Trophoblast cell (in vitro differentiated cells and primary cell): ENCODE data around the gene PKD1.
A peak's percentile ranks its signal among the peaks of the same experiment; 100 is the strongest.
"Not testable (repeated sequence)": the region's sequence is repeated elsewhere in the genome, so short reads cannot be mapped to it uniquely, and the experiment has no call there.

ENCODE experiments used
- DNase-seq, 2 donors: peaks; one replicate each; pipeline ENCODE4 v3.0.0-alpha.2; 2016
- H2AFZ ChIP-seq: 2 replicates; pipeline ENCODE4 v1.6.1; 2013; ENCODE audit warnings: low read length, moderate library complexity, mild to moderate bottlenecking; ENCODE audit not compliant: insufficient read depth, poor library complexity
- H2AK5ac ChIP-seq: 2 replicates; pipeline ENCODE4 v1.6.1; 2013; ENCODE audit warnings: mild to moderate bottlenecking, low read length
- H2BK120ac ChIP-seq: 2 replicates; pipeline ENCODE4 v1.6.1; 2013; ENCODE audit warnings: low read length, mild to moderate bottlenecking, moderate library complexity; ENCODE audit not compliant: insufficient read depth, poor library complexity
- H2BK12ac ChIP-seq: 2 replicates; pipeline ENCODE4 v1.6.1; 2013; ENCODE audit warnings: mild to moderate bottlenecking, low read length, moderate library complexity
- H2BK5ac ChIP-seq: 2 replicates; pipeline ENCODE4 v1.6.1; 2013; ENCODE audit warnings: low read length, low read depth, moderate library complexity, mild to moderate bottlenecking; ENCODE audit not compliant: poor library complexity
- H3K14ac ChIP-seq: 2 replicates; pipeline ENCODE4 v1.6.1; 2013; ENCODE audit warnings: mild to moderate bottlenecking, low read length
- H3K18ac ChIP-seq: 2 replicates; pipeline ENCODE4 v1.6.1; 2013; ENCODE audit warnings: mild to moderate bottlenecking, low read length
- H3K23ac ChIP-seq: 2 replicates; pipeline ENCODE4 v1.6.1; 2013; ENCODE audit warnings: low read length
- H3K27ac ChIP-seq: 2 replicates; pipeline ENCODE4 v1.5.1; 2013; ENCODE audit warnings: low read depth, mild to moderate bottlenecking, inconsistent platforms, low read length, moderate library complexity
- H3K27me3 ChIP-seq: 2 replicates; pipeline ENCODE4 v1.6.1; 2013; ENCODE audit warnings: inconsistent platforms, mild to moderate bottlenecking, low read length, moderate library complexity; ENCODE audit not compliant: insufficient read depth
- H3K36me3 ChIP-seq, 2 experiments: 1 replicate in 1 of 2; 2 replicates in 1 of 2; pipeline ENCODE4 v1.6.1; 2013; ENCODE audit warnings: low read length in 2 of 2, mild to moderate bottlenecking in 2 of 2, moderate library complexity in 1 of 2; ENCODE audit not compliant: insufficient read depth in 2 of 2, control insufficient read depth in 1 of 2
- H3K4ac ChIP-seq: 2 replicates; pipeline ENCODE4 v1.6.1; 2013; ENCODE audit warnings: low read depth, mild to moderate bottlenecking, low read length, moderate library complexity
- H3K4me1 ChIP-seq, 2 experiments: 1 replicate in 1 of 2; 2 replicates in 1 of 2; pipeline ENCODE4 v1.6.1; 2013; ENCODE audit warnings: low read length in 2 of 2, mild to moderate bottlenecking in 2 of 2, moderate library complexity in 1 of 2; ENCODE audit not compliant: insufficient read depth in 2 of 2, control insufficient read depth in 1 of 2
- H3K4me2 ChIP-seq: 2 replicates; pipeline ENCODE4 v1.6.1; 2013; ENCODE audit warnings: inconsistent platforms, mild to moderate bottlenecking, low read length, moderate library complexity
- H3K4me3 ChIP-seq: 2 replicates; pipeline ENCODE4 v1.5.1; 2013; ENCODE audit warnings: mild to moderate bottlenecking, low read depth, low read length, inconsistent platforms
- H3K79me1 ChIP-seq: one replicate; pipeline ENCODE4 v1.6.1; 2013; ENCODE audit warnings: low read length
- H3K79me2 ChIP-seq: 2 replicates; pipeline ENCODE4 v1.6.1; 2013; ENCODE audit warnings: low read length, mild to moderate bottlenecking; ENCODE audit not compliant: control insufficient read depth, insufficient read depth, poor library complexity
- H3K9ac ChIP-seq: 2 replicates; pipeline ENCODE4 v1.6.1; 2013; ENCODE audit warnings: mild to moderate bottlenecking, low read length
- H3K9me3 ChIP-seq: 2 replicates; pipeline ENCODE4 v1.6.1; 2013; ENCODE audit warnings: low read depth, mild to moderate bottlenecking, control low read depth, inconsistent platforms, low read length; ENCODE audit not compliant: insufficient read depth
- H4K12ac ChIP-seq: 2 replicates; pipeline ENCODE4 v1.6.1; 2013; ENCODE audit warnings: low read depth, mild to moderate bottlenecking, low read length, moderate library complexity
- H4K8ac ChIP-seq: 2 replicates; pipeline ENCODE4 v1.6.1; 2013; ENCODE audit warnings: low read depth, mild to moderate bottlenecking, low read length, moderate library complexity
- H4K91ac ChIP-seq: one replicate; pipeline ENCODE4 v1.6.1; 2013; ENCODE audit warnings: low read depth, mild to moderate bottlenecking, low read length, moderate library complexity
- WGBS: extraction: QIAGEN DNeasy Blood & Tissue Kit; methylation state at CpG from one replicate; pipeline ENCODE4 v1.1.7; 2013; ENCODE audit warnings: missing lambda C conversion rate; ENCODE audit not compliant: insufficient read length, insufficient coverage; ENCODE audit errors: extremely low coverage; 5-methylcytosine and 5-hydroxymethylcytosine counted together

The PKD1 gene

DNA sequence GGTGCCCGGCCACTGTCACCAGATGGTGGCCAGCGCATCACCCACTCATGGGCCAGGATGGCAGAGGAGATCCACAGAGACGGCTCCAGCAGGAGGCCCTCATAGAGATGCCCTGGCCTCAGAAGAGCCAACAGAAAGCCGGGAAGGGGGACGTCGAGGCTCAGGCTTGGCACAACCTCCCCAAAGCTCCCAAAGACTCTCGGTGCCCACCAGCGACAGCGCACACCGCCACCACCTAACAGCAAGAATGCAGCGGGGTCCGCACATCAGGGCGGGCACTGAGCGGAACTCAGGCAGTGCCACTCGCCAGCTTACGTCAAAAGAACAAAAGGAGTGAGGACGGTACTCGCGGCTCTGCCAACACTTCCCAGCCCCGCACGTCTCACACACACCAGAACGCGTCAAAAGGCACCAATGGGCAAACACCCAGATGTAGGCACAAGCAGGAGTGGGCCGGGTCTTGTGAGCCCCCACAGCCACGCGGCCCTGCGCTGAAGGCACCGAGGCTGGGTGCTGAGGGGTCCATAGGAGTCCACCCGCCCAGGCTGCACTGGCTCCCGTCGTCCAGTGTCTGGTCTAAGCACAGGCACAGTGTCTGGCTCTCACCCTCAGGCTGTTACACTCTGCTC is 8.7 kb downstream of the PKD1 start:
- peaks cover 23% of the 10 kb centered on the region for H3K79me1 ChIP-seq
- H2AFZ ChIP-seq = peak overlapping the region; percentile 45
- H2AK5ac ChIP-seq = peak overlapping the region; percentile 85
- peak overlapping the region; percentile 20 for H4K91ac ChIP-seq
- H3K27me3 ChIP-seq, DNase-seq, H3K4me2 ChIP-seq, H3K27ac ChIP-seq, H3K4me3 ChIP-seq, H3K9me3 ChIP-seq, H3K36me3 ChIP-seq, H4K8ac ChIP-seq, H3K23ac ChIP-seq, H2BK5ac ChIP-seq, H3K9ac ChIP-seq: not testable (repeated sequence)
- H4K12ac ChIP-seq = peak overlapping the region; percentile 22
- peaks cover 11% of the 10 kb centered on the region for H3K79me2 ChIP-seq
- peak overlapping the region; percentile 35 for H3K4ac ChIP-seq
- peak overlapping the region; percentile 3 for H2BK120ac ChIP-seq
- H3K4me1 ChIP-seq = peaks cover 31 to 36% of the 10 kb centered on the region in 2 experiments
- H3K18ac ChIP-seq = peak overlapping the region; percentile 85
- peak overlapping the region; percentile 19 for H2BK12ac ChIP-seq
- H3K14ac ChIP-seq = peak overlapping the region; percentile 8
- WGBS = no CpG with 5 or more reads among the region's 31 CpGs

GRCh38 chr16:2126161-2126743 is 9.4 kb downstream of the PKD1 start:
- Histone ChIP-seq H3K79me2 (peaks cover 13% of the 10 kb centered on the region), H4K91ac (peak overlapping the region; percentile 87), H3K14ac (peak overlapping the region; percentile 65), H3K79me1 (peaks cover 23% of the 10 kb centered on the region), H4K12ac (peak overlapping the region; percentile 56), H3K18ac (peak overlapping the region; percentile 40), H2BK12ac (peak overlapping the region; percentile 72), H3K4ac (peak overlapping the region; percentile 59), H3K4me1 (peaks cover 31 to 36% of the 10 kb centered on the region in 2 experiments)
- not testable (repeated sequence) for H4K8ac ChIP-seq, H3K9me3 ChIP-seq, H3K27me3 ChIP-seq, H3K36me3 ChIP-seq, H2AK5ac ChIP-seq, DNase-seq, H3K23ac ChIP-seq, H3K9ac ChIP-seq, H3K27ac ChIP-seq, H2AFZ ChIP-seq, H2BK120ac ChIP-seq, H3K4me3 ChIP-seq, H3K4me2 ChIP-seq, H2BK5ac ChIP-seq
- no CpG with 5 or more reads among the region's 21 CpGs for WGBS

- peak overlapping the region; percentile 87 for H4K91ac ChIP-seq
- H2BK12ac ChIP-seq = peak overlapping the region; percentile 46
- not testable (repeated sequence) for H2AFZ ChIP-seq, H3K4me3 ChIP-seq, H3K9me3 ChIP-seq, H4K8ac ChIP-seq, H3K36me3 ChIP-seq, H3K9ac ChIP-seq, H3K27me3 ChIP-seq, DNase-seq, H4K12ac ChIP-seq, H3K23ac ChIP-seq
- H3K4ac ChIP-seq = peak overlapping the region; percentile 39
- H3K18ac ChIP-seq = peak overlapping the region; percentile 75
- peaks cover 31 to 36% of the 10 kb centered on the region in 2 experiments for H3K4me1 ChIP-seq
- peaks cover 23% of the 10 kb centered on the region for H3K79me1 ChIP-seq
- peak overlapping the region; percentile 91 for H3K27ac ChIP-seq
- H3K79me2 ChIP-seq = peaks cover 13% of the 10 kb centered on the region
- H2BK120ac ChIP-seq = peak overlapping the region; percentile 29
- peak overlapping the region; percentile 78 for H3K14ac ChIP-seq
- H2AK5ac ChIP-seq = peak overlapping the region; percentile 4
- H2BK5ac ChIP-seq = peak overlapping the region; percentile 61
- no CpG with 5 or more reads among the region's 11 CpGs for WGBS
- H3K4me2 ChIP-seq = peak overlapping the region; percentile 50
Measured at GRCh38 chr16:2125609-2126008, 10.1 kb downstream of the PKD1 start.

GRCh38 chr16:2124694-2125444 is 10.8 kb downstream of the PKD1 start:
- H3K27me3 ChIP-seq, H3K4me3 ChIP-seq, H3K9me3 ChIP-seq, H3K9ac ChIP-seq, DNase-seq, H3K23ac ChIP-seq, H3K36me3 ChIP-seq, H2AFZ ChIP-seq: not testable (repeated sequence)
- H3K79me1 ChIP-seq = peaks cover 23% of the 10 kb centered on the region
- H3K79me2 ChIP-seq = peaks cover 13% of the 10 kb centered on the region
- peak overlapping the region; percentile 51 for H4K8ac ChIP-seq
- H4K12ac ChIP-seq = peak overlapping the region; percentile 22
- H3K4me1 ChIP-seq = peaks cover 31 to 36% of the 10 kb centered on the region in 2 experiments
- peak overlapping the region; percentile 46 for H2BK12ac ChIP-seq
- H2BK5ac ChIP-seq = peak overlapping the region; percentile 61
- peak overlapping the region; percentile 21 for H2AK5ac ChIP-seq
- peak overlapping the region; percentile 39 for H3K4ac ChIP-seq
- H2BK120ac ChIP-seq = peak overlapping the region; percentile 89
- peak overlapping the region; percentile 91 for H3K27ac ChIP-seq
- WGBS = no CpG with 5 or more reads among the region's 37 CpGs
- peak overlapping the region; percentile 75 for H3K18ac ChIP-seq
- peak overlapping the region; percentile 50 for H3K4me2 ChIP-seq
- peak overlapping the region; percentile 87 for H4K91ac ChIP-seq
- peak overlapping the region; percentile 78 for H3K14ac ChIP-seq
